Natural killer cell (primary cell): ENCODE measurements around the gene OXNAD1. TPM values are rescaled to one million over a fixed set of nuclear protein-coding genes. Genes with fewer than 3 reads are reported as not detected.
A peak's percentile ranks its signal among the peaks of the same experiment; 100 is the strongest.

Source experiments
- ATAC-seq, 3 donors: fragments of 150-1000 bp in 2 of 3; fragments of 200-7000 bp in 1 of 3; cut with Tn5 transposase; 1 replicate in 1 of 3; 2 replicates in 2 of 3; pipeline ENCODE4 v1.10.0; 2021; ENCODE audit warnings: mild to moderate bottlenecking in 2 of 3, moderate library complexity in 2 of 3
- DNase-seq, 2 donors: peaks; one replicate each; pipeline versions ENCODE4 v3.0.0 to v3.0.0-alpha.2; 2013 to 2021; ENCODE audit warnings: mixed read lengths in 1 of 2
- H3K27ac ChIP-seq: one replicate; pipeline ENCODE4 v1.5.1; 2013; ENCODE audit warnings: mild to moderate bottlenecking, low read length
- H3K27me3 ChIP-seq: one replicate; pipeline ENCODE4 v1.6.1; 2013; ENCODE audit warnings: low read length; ENCODE audit not compliant: control insufficient read depth, insufficient read depth
- H3K36me3 ChIP-seq: one replicate; pipeline ENCODE4 v1.6.1; 2013; ENCODE audit warnings: low read length; ENCODE audit not compliant: control insufficient read depth, insufficient read depth
- H3K4me1 ChIP-seq: one replicate; pipeline ENCODE4 v1.6.1; 2013; ENCODE audit warnings: low read length; ENCODE audit not compliant: control insufficient read depth, insufficient read depth
- H3K4me3 ChIP-seq: one replicate; pipeline ENCODE4 v1.5.1; 2013; ENCODE audit warnings: low read length
- H3K9me3 ChIP-seq: one replicate; pipeline ENCODE4 v1.6.1; 2013; ENCODE audit warnings: low read length; ENCODE audit not compliant: control insufficient read depth, insufficient read depth
- H3K27ac Mint-ChIP-seq, 2 donors: one replicate each; pipeline ENCODE4 v1.8.0; 2022; ENCODE audit warnings: mild to moderate bottlenecking in 2 of 2, mixed read lengths in 2 of 2, moderate library complexity in 1 of 2
- H3K27me3 Mint-ChIP-seq, 2 donors: one replicate each; pipeline ENCODE4 v1.8.0; 2022; ENCODE audit warnings: low read depth in 2 of 2, mixed read lengths in 2 of 2
- H3K36me3 Mint-ChIP-seq: one replicate; pipeline ENCODE4 v1.8.0; 2022; ENCODE audit warnings: mixed read lengths
- H3K4me1 Mint-ChIP-seq, 2 donors: one replicate each; pipeline ENCODE4 v1.8.0; 2022; ENCODE audit warnings: mixed read lengths in 2 of 2
- H3K4me3 Mint-ChIP-seq: one replicate; pipeline ENCODE4 v1.8.0; 2022; ENCODE audit warnings: mild to moderate bottlenecking, moderate library complexity, mixed read lengths
- H3K9me3 Mint-ChIP-seq, 2 donors: one replicate each; pipeline ENCODE4 v1.8.0; 2022; ENCODE audit warnings: mixed read lengths in 2 of 2
- WGBS: methylation state at CpG from one replicate; pipeline ENCODE4 v1.1.7; 2013; ENCODE audit warnings: missing lambda C conversion rate; ENCODE audit not compliant: insufficient coverage; 5-methylcytosine and 5-hydroxymethylcytosine counted together
- intact Hi-C: fragments of 100-400 bp; cut with micrococcal nuclease; formaldehyde crosslinking; loops from one replicate; pipeline ENCODE4 v1.14.2; 2022
- total RNA-seq, 4 donors: library from RNA; stranded (reverse); fragments of 120-200 nt in 1 of 4; gene quantifications; one replicate each; pipeline versions ENCODE4 v1.2.3 to v1.2.4, GENCODE V29; 2013 to 2022
- TF ChIP-seq, protein P1 (sequence below): fragments of 200-600 bp; IDR thresholded peaks from one replicate; pipeline ENCODE4 v1.8.0; 2022; ENCODE audit warnings: antibody characterized with exemption

Gene OXNAD1
- total RNA-seq, 3 donors from 2014 or later (not counting 1 experiment from before 2014, with no cell fraction given) = 16.7 to 26.1 (median 22.3) TPM

DNA sequence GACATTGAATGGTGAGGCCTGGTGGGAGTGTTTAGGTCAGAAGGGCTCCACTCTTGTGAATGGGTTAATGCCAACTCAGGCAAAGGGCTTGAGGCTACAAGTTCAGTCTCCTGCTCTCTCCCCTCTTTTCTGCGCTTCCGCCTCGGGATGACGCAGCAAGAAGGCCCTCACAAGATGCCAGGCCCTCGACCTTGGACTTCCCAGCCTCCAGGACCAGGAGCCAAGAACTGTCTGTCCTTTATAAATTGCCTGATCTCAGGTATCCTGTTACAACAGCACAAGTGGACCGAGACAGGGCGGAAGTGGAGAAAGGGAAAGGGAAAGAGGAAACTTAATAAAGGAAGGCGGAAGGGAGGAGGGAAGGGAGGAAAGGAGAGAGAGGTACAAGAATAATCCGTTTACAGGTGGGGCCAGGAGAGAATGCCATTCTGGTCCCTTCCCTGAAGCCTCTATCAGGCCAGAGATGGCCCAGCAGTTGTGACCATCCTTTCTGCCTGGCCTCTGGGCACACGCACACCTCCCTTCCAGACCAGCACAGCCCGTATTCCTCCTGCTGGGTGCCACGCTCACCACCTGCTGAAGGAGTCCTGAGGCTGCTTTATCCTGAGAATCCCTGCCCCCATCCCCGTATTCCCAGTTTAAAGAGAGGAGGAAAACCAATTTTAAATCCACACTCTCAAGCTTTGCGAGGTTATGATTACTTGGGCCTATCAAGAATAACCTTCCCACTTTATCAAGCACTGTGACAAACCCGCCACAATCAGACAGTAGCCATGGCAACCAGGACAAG lies 64.2 kb downstream of the OXNAD1 start:
- Histone ChIP-seq H3K9me3 (peaks cover 3% of the 10 kb centered on the region), H3K36me3 (peaks cover 46% of the 10 kb centered on the region), H3K4me1 (no peaks in the 10 kb centered on the region), H3K4me3 (no peak overlapping the region), H3K27me3 (no peaks in the 10 kb centered on the region), H3K27ac (no peak overlapping the region)
- Mint-ChIP-seq H3K36me3 (peaks cover 28% of the 10 kb centered on the region), H3K4me3 (no peak overlapping the region), H3K4me1 (peaks cover 9 to 27% of the 10 kb centered on the region in 2 donors), H3K9me3 (peaks cover 5 to 7% of the 10 kb centered on the region in 2 donors), H3K27ac (peak overlapping the region in 1 of 2 donors; percentile 26), H3K27me3 (no peaks in the 10 kb centered on the region)
- intact Hi-C loops = no loop called here
- 90% methylated on average over 14 of the region's 15 CpGs for WGBS
- ATAC-seq (no peak), DNase-seq (peak in 1 of 2 donors; percentile 4)
- TF ChIP-seq, protein P1, sequence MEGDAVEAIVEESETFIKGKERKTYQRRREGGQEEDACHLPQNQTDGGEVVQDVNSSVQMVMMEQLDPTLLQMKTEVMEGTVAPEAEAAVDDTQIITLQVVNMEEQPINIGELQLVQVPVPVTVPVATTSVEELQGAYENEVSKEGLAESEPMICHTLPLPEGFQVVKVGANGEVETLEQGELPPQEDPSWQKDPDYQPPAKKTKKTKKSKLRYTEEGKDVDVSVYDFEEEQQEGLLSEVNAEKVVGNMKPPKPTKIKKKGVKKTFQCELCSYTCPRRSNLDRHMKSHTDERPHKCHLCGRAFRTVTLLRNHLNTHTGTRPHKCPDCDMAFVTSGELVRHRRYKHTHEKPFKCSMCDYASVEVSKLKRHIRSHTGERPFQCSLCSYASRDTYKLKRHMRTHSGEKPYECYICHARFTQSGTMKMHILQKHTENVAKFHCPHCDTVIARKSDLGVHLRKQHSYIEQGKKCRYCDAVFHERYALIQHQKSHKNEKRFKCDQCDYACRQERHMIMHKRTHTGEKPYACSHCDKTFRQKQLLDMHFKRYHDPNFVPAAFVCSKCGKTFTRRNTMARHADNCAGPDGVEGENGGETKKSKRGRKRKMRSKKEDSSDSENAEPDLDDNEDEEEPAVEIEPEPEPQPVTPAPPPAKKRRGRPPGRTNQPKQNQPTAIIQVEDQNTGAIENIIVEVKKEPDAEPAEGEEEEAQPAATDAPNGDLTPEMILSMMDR = no peak

DNA sequence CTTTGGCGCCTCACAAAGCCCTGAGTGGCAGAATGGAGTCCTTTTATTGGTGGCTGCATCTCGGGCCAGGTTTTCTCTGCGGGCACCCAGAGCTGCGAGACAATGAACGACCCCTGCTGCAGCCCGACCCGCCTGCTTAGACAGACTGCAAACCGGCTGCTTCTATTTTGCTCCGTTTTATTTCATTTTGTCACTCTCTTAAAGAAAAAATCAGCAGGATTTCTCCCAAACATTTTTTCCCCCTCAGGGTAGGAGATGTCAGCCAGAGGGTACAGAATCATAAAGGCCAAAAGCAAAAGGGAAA lies 64.8 kb downstream of the OXNAD1 start:
- ATAC-seq (no peak), DNase-seq (no peak)
- TF ChIP-seq, protein P1 = no peak
- Histone ChIP-seq H3K4me1 (no peaks in the 10 kb centered on the region), H3K9me3 (peaks cover 3% of the 10 kb centered on the region), H3K27ac (no peak overlapping the region), H3K36me3 (peaks cover 52% of the 10 kb centered on the region), H3K27me3 (no peaks in the 10 kb centered on the region), H3K4me3 (no peak overlapping the region)
- Mint-ChIP-seq H3K9me3 (peaks cover 5 to 7% of the 10 kb centered on the region in 2 donors), H3K4me3 (no peak overlapping the region), H3K4me1 (peaks cover 13 to 32% of the 10 kb centered on the region in 2 donors), H3K27me3 (no peaks in the 10 kb centered on the region), H3K27ac (no peak overlapping the region), H3K36me3 (peaks cover 28% of the 10 kb centered on the region)
- intact Hi-C loops = no loop called here
- WGBS = 97% methylated on average over 9 of the region's 9 CpGs

- WGBS = 90% methylated on average over 2 of the region's 4 CpGs
Observed at GRCh38 chr3:16330351-16330750, 65.3 kb downstream of the OXNAD1 start.

More at GRCh38 chr3:16330351-16330750, 65.3 kb downstream of the OXNAD1 start:
- peaks cover 3% of the 10 kb centered on the region for H3K9me3 ChIP-seq
- no peaks in the 10 kb centered on the region for H3K27me3 Mint-ChIP-seq
- intact Hi-C loops = no loop called here
- TF ChIP-seq, protein P1 = no peak
- no peak for DNase-seq
- no peaks in the 10 kb centered on the region for H3K4me1 ChIP-seq
- H3K4me3 ChIP-seq = no peak overlapping the region
- no peaks in the 10 kb centered on the region for H3K27me3 ChIP-seq
- peaks cover 18 to 38% of the 10 kb centered on the region in 2 donors for H3K4me1 Mint-ChIP-seq
- peaks cover 51% of the 10 kb centered on the region for H3K36me3 ChIP-seq
- H3K27ac ChIP-seq = no peak overlapping the region
- peaks cover 28% of the 10 kb centered on the region for H3K36me3 Mint-ChIP-seq
- no peak for ATAC-seq
- H3K4me3 Mint-ChIP-seq = no peak overlapping the region
- no peak overlapping the region for H3K27ac Mint-ChIP-seq
- peaks cover 5 to 7% of the 10 kb centered on the region in 2 donors for H3K9me3 Mint-ChIP-seq
